Peyer's patch (tissue), 4 donors: Measurements from ENCODE around the gene TEDC1. TPM values are rescaled to one million over a fixed set of nuclear protein-coding genes. Genes with fewer than 3 reads are reported as not detected.

ENCODE experiments used
- DNase-seq, 3 donors: peaks; one replicate each; pipeline ENCODE4 v3.0.0-alpha.2; 2017 to 2019
- H3K27ac ChIP-seq, 4 donors: fragments of 200-600 bp; sonication (generic); one replicate each; pipeline ENCODE4 v1.5.1; 2016 to 2019
- H3K27me3 ChIP-seq, 2 donors: fragments of 200-600 bp; sonication (generic); one replicate each; pipeline ENCODE4 v1.5.1; 2019
- H3K36me3 ChIP-seq, 3 donors: fragments of 200-600 bp; sonication (generic); one replicate each; pipeline ENCODE4 v1.5.1; 2016 to 2019
- H3K4me1 ChIP-seq, 4 donors: fragments of 200-600 bp; sonication (generic); one replicate each; pipeline ENCODE4 v1.5.1; 2016 to 2019
- H3K4me3 ChIP-seq, 4 donors: fragments of 200-600 bp; sonication (generic); 1 replicate in 3 of 4; 2 replicates in 1 of 4; pipeline ENCODE4 v1.5.1; 2016 to 2019; ENCODE audit warnings: mild to moderate bottlenecking in 1 of 4
- H3K9me3 ChIP-seq, 4 donors: fragments of 200-600 bp; sonication (generic); one replicate each; pipeline ENCODE4 v1.5.1; 2016 to 2019; ENCODE audit warnings: mild to moderate bottlenecking in 1 of 4
- total RNA-seq, 4 donors: library from RNA; depleted of rRNA; stranded (reverse); fragments of >200 nt; gene quantifications; one replicate each; pipeline ENCODE4 v1.1.0, GENCODE V29; 2016
- TF ChIP-seq, protein P1 (sequence below), 6 experiments: fragments of 450-650 bp in 4 of 6; fragments of 200-600 bp in 2 of 6; sonication (generic) in 1 of 6; IDR thresholded peaks; one replicate each; pipeline ENCODE4 v1.5.1; 2017 to 2019; ENCODE audit warnings: antibody characterized with exemption in 6 of 6, mild to moderate bottlenecking in 3 of 6, moderate library complexity in 1 of 6

The TEDC1 gene
- total RNA-seq, 4 donors from 2014 or later: 7.0 to 42.1 (median 15.1) TPM

DNA sequence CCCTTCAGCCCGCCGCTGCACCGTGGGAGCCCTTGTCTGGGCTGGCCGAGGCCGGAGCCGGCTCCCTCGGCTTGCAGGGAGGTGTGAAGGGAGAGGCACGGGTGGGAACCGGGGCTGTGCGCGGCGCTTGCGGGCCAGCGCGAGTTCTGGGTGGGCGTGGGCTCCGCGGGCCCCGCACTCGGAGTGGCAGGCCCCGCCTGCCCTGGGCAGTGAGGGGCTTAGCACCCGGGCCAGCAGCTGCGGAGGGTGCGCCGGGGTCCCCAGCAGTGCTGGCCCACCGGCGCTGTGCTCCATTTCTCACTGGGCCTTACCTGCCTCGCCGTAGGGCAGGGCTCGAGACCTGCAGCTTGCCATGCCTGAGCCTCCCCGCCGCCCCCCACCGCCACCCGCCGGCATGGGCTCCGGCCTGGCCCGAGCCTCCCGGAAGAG is 56.7 kb downstream of the TEDC1 start:
- TF ChIP-seq, protein P1, sequence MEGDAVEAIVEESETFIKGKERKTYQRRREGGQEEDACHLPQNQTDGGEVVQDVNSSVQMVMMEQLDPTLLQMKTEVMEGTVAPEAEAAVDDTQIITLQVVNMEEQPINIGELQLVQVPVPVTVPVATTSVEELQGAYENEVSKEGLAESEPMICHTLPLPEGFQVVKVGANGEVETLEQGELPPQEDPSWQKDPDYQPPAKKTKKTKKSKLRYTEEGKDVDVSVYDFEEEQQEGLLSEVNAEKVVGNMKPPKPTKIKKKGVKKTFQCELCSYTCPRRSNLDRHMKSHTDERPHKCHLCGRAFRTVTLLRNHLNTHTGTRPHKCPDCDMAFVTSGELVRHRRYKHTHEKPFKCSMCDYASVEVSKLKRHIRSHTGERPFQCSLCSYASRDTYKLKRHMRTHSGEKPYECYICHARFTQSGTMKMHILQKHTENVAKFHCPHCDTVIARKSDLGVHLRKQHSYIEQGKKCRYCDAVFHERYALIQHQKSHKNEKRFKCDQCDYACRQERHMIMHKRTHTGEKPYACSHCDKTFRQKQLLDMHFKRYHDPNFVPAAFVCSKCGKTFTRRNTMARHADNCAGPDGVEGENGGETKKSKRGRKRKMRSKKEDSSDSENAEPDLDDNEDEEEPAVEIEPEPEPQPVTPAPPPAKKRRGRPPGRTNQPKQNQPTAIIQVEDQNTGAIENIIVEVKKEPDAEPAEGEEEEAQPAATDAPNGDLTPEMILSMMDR (IDR thresholded peaks at IDR 0.05): no peak
- Histone ChIP-seq H3K27me3 (no peaks in the 10 kb centered on the region), H3K36me3 (no peaks in the 10 kb centered on the region), H3K4me3 (no peak overlapping the region), H3K9me3 (no peaks in the 10 kb centered on the region), H3K4me1 (no peaks in the 10 kb centered on the region), H3K27ac (no peak overlapping the region)
- DNase-seq: no peak

Other genes starting within 250 kb of the TEDC1 start
- 10 to 100 TPM; 32.2 to 67.5 (median 55.5) TPM for gene BTBD6, start 242.7 kb upstream of the TEDC1 start, total RNA-seq
- 100 to 1,000 TPM in 1 of 4 donors, 10 to 100 TPM in 3; 40.8 to 112 (median 90.3) TPM for gene BRF1, start 190.2 kb upstream of the TEDC1 start, total RNA-seq
- 100 to 1,000 TPM in 3 of 4 donors, 10 to 100 TPM in 1; 77.2 to 158 (median 126) TPM for gene PACS2, start 176.5 kb upstream of the TEDC1 start, total RNA-seq
- 1 to 10 TPM in 1 of 4 donors, under 1 TPM in 2, not detected in 1; 0.35 to 1.6 (median 0.94) TPM for gene TEX22, start 92.7 kb upstream of the TEDC1 start, total RNA-seq
- 100 to 1,000 TPM in 3 of 4 donors, 10 to 100 TPM in 1; 75.7 to 295 (median 165) TPM for gene MTA1, start 71.4 kb upstream of the TEDC1 start, total RNA-seq
- 10 to 100 TPM; 20.8 to 69.3 (median 41.9) TPM for gene CRIP2, start 16.4 kb upstream of the TEDC1 start, total RNA-seq
- 100 to 1,000 TPM in 1 of 4 donors, 10 to 100 TPM in 3; 33.8 to 239 (median 37.8) TPM for gene CRIP1, start 4.4 kb upstream of the TEDC1 start, total RNA-seq
- 1 to 10 TPM in 2 of 4 donors, under 1 TPM in 1, not detected in 1; 0.94 to 2.5 (median 1.1) TPM for gene TMEM121, start 35.3 kb downstream of the TEDC1 start, total RNA-seq